ENCODE measurements around the gene HBEGF. TPM values are rescaled to one million over a fixed set of nuclear protein-coding genes. Genes with fewer than 3 reads are reported as not detected.

Gene HBEGF
- total and polyA plus RNA-seq, 2 donors (not counting 1 experiment from before 2014, with no cell fraction given): 1.8 to 10.3 TPM

DNA sequence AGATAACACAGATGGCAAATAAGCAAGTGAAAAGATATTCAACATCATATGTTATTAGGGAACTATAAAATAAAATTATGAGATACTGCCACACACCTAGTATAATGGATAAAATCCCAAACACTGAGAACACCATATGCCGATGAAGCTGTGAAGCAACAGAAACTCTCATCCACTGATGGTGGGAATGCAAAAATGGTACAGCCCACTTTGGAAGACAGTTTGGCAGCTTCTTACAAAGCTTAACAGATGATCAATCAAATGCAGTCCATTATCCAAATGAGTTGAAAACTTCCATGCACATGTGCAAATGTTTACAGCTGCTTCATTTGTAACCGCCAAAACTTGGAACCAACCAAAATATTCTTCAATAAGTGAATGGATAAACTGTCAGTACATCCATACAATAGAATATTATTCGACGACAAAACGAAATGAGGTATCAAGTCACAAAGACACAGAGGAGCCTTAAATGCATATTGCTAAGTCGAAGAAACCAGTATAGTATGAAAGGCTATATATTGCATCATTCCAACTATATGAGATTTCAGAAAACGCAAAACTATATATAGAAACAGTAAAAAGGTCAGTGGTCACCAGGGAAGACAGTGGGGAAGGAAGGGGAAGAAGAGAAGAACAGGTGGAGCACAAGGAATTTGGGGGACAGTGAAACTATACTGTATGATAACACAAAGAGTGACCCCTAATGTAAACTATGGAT, 58.4 kb downstream of the HBEGF start:
- Histone ChIP-seq H3K36me3 (ENCODE audit: control insufficient read depth, insufficient read depth, low read length) (no peaks in the 10 kb centered on the region), H3K27ac (ENCODE audit: insufficient read depth, low read length) (no peak overlapping the region), H3K9ac (ENCODE audit: insufficient read depth, low read length) (no peak overlapping the region), H2AFZ (ENCODE audit: low read length) (no peak overlapping the region), H3K4me1 (ENCODE audit: control insufficient read depth, extremely low read depth, insufficient read depth, low read length) (peaks cover 3% of the 10 kb centered on the region), H3K4me3 (replicated peaks in 1 of 4; ENCODE audit: control extremely low read depth in 1 of 4, insufficient read depth in 1 of 4, low read depth in 3 of 4, low read length in 4 of 4) (no peak overlapping the region), H3K79me2 (ENCODE audit: control insufficient read depth, insufficient read depth, low read length) (peaks cover 49% of the 10 kb centered on the region), H3K27me3 (ENCODE audit: control insufficient read depth, insufficient read depth, low read length) (no peaks in the 10 kb centered on the region), H3K9me3 (ENCODE audit: control insufficient read depth, insufficient read depth, low read depth, low read length) (no peaks in the 10 kb centered on the region), H3K4me2 (ENCODE audit: extremely low read depth, insufficient read depth, low read length) (no peak overlapping the region), H4K20me1 (ENCODE audit: control insufficient read depth, extremely low read depth, insufficient read depth, low read length) (no peaks in the 10 kb centered on the region)
- peak in 1 of 2 donors; percentile 33 for DNase-seq (ENCODE audit: low read depth in 2 of 2)
- no peak for TF ChIP-seq EZH2 (IDR thresholded peaks at IDR 0.05; ENCODE audit: low read length, missing control alignments)
- TF ChIP-seq, protein P1, sequence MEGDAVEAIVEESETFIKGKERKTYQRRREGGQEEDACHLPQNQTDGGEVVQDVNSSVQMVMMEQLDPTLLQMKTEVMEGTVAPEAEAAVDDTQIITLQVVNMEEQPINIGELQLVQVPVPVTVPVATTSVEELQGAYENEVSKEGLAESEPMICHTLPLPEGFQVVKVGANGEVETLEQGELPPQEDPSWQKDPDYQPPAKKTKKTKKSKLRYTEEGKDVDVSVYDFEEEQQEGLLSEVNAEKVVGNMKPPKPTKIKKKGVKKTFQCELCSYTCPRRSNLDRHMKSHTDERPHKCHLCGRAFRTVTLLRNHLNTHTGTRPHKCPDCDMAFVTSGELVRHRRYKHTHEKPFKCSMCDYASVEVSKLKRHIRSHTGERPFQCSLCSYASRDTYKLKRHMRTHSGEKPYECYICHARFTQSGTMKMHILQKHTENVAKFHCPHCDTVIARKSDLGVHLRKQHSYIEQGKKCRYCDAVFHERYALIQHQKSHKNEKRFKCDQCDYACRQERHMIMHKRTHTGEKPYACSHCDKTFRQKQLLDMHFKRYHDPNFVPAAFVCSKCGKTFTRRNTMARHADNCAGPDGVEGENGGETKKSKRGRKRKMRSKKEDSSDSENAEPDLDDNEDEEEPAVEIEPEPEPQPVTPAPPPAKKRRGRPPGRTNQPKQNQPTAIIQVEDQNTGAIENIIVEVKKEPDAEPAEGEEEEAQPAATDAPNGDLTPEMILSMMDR (conservative IDR thresholded peaks at IDR 0.05 in 1 of 2, IDR thresholded peaks at IDR 0.05 in 1 of 2; ENCODE audit: low read depth in 1 of 2, low read length in 2 of 2): no peak

- Histone ChIP-seq H2AFZ (ENCODE audit: low read length) (no peak overlapping the region), H3K27me3 (ENCODE audit: control insufficient read depth, insufficient read depth, low read length) (no peaks in the 10 kb centered on the region), H3K9ac (ENCODE audit: insufficient read depth, low read length) (no peak overlapping the region), H3K9me3 (ENCODE audit: control insufficient read depth, insufficient read depth, low read depth, low read length) (no peaks in the 10 kb centered on the region), H4K20me1 (ENCODE audit: control insufficient read depth, extremely low read depth, insufficient read depth, low read length) (no peaks in the 10 kb centered on the region), H3K79me2 (ENCODE audit: control insufficient read depth, insufficient read depth, low read length) (peaks cover 42% of the 10 kb centered on the region), H3K36me3 (ENCODE audit: control insufficient read depth, insufficient read depth, low read length) (no peaks in the 10 kb centered on the region), H3K4me2 (ENCODE audit: extremely low read depth, insufficient read depth, low read length) (no peak overlapping the region), H3K27ac (ENCODE audit: insufficient read depth, low read length) (no peak overlapping the region), H3K4me3 (replicated peaks in 1 of 4; ENCODE audit: control extremely low read depth in 1 of 4, insufficient read depth in 1 of 4, low read depth in 3 of 4, low read length in 4 of 4) (no peak overlapping the region), H3K4me1 (ENCODE audit: control insufficient read depth, extremely low read depth, insufficient read depth, low read length) (no peaks in the 10 kb centered on the region)
- TF ChIP-seq EZH2 (IDR thresholded peaks at IDR 0.05; ENCODE audit: low read length, missing control alignments): no peak
- TF ChIP-seq, protein P1 (conservative IDR thresholded peaks at IDR 0.05 in 1 of 2, IDR thresholded peaks at IDR 0.05 in 1 of 2; ENCODE audit: low read depth in 1 of 2, low read length in 2 of 2): no peak
- no peak for DNase-seq (ENCODE audit: low read depth in 2 of 2)
Measured at GRCh38 chr5:140286424-140286823, 60.0 kb downstream of the HBEGF start.

DNA sequence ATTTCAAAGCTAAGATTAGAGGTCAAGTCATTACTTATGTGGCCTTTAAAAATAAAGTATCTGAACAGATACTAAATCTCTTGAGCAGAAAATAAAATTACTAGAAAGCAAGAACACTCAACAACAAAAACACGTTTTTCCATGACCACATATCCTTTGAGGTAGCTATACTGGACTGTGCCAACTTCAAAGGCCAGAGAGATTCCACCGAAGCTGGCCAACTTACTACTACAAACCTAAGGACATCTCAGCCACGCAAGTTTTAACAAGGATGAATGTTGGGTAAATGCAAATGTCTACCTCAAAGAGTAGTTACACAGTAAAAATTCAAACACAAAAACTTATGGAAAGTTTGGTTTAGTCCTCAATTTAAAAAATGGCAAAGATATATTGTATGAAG, 62.4 kb downstream of the HBEGF start:
- Histone ChIP-seq H2AFZ (ENCODE audit: low read length) (no peak overlapping the region), H3K27ac (ENCODE audit: insufficient read depth, low read length) (no peak overlapping the region), H3K9ac (ENCODE audit: insufficient read depth, low read length) (no peak overlapping the region), H3K36me3 (ENCODE audit: control insufficient read depth, insufficient read depth, low read length) (no peaks in the 10 kb centered on the region), H3K4me2 (ENCODE audit: extremely low read depth, insufficient read depth, low read length) (no peak overlapping the region), H3K4me1 (ENCODE audit: control insufficient read depth, extremely low read depth, insufficient read depth, low read length) (no peaks in the 10 kb centered on the region), H3K9me3 (ENCODE audit: control insufficient read depth, insufficient read depth, low read depth, low read length) (no peaks in the 10 kb centered on the region), H3K4me3 (replicated peaks in 1 of 4; ENCODE audit: control extremely low read depth in 1 of 4, insufficient read depth in 1 of 4, low read depth in 3 of 4, low read length in 4 of 4) (no peak overlapping the region), H3K79me2 (ENCODE audit: control insufficient read depth, insufficient read depth, low read length) (peaks cover 23% of the 10 kb centered on the region), H4K20me1 (ENCODE audit: control insufficient read depth, extremely low read depth, insufficient read depth, low read length) (no peaks in the 10 kb centered on the region), H3K27me3 (ENCODE audit: control insufficient read depth, insufficient read depth, low read length) (no peaks in the 10 kb centered on the region)
- no peak for TF ChIP-seq EZH2 (IDR thresholded peaks at IDR 0.05; ENCODE audit: low read length, missing control alignments)
- TF ChIP-seq, protein P1 (conservative IDR thresholded peaks at IDR 0.05 in 1 of 2, IDR thresholded peaks at IDR 0.05 in 1 of 2; ENCODE audit: low read depth in 1 of 2, low read length in 2 of 2): no peak
- DNase-seq (ENCODE audit: low read depth in 2 of 2): no peak

Other genes with a start within 250 kb of the HBEGF start
- 19.0 and 20.0 TPM in 2 replicates for gene PURA, start 232.5 kb downstream of the HBEGF start, total RNA-seq
- gene PURA, start 232.5 kb downstream of the HBEGF start, polyA plus RNA-seq: 4.9 and 8.0 TPM in 2 replicates
- gene IGIP, start 220.7 kb downstream of the HBEGF start, total RNA-seq: 11.7 and 13.4 TPM in 2 replicates
- 1.5 and 3.8 TPM in 2 replicates for gene IGIP, start 220.7 kb downstream of the HBEGF start, polyA plus RNA-seq
- 18.7 and 24.3 TPM in 2 replicates for gene CYSTM1, start 171.4 kb downstream of the HBEGF start, total RNA-seq
- gene CYSTM1, start 171.4 kb downstream of the HBEGF start, polyA plus RNA-seq: 35.8 and 38.4 TPM in 2 replicates
- gene PFDN1, start 43.5 kb downstream of the HBEGF start, total RNA-seq: 34.4 and 35.5 TPM in 2 replicates
- 125 and 140 TPM in 2 replicates for gene PFDN1, start 43.5 kb downstream of the HBEGF start, polyA plus RNA-seq
- gene SLC4A9, start 13.6 kb upstream of the HBEGF start, total RNA-seq: not detected in 2 replicates
- gene SLC4A9, start 13.6 kb upstream of the HBEGF start, polyA plus RNA-seq: not detected in 2 replicates
- gene ANKHD1, start 55.2 kb upstream of the HBEGF start, total RNA-seq: 56.8 and 74.5 TPM in 2 replicates
- gene ANKHD1, start 55.2 kb upstream of the HBEGF start, polyA plus RNA-seq: 45.4 and 45.7 TPM in 2 replicates
- gene EIF4EBP3, start 201.1 kb upstream of the HBEGF start, total RNA-seq: 1.8 and 2.3 TPM in 2 replicates
- gene EIF4EBP3, start 201.1 kb upstream of the HBEGF start, polyA plus RNA-seq: 3.0 and 3.1 TPM in 2 replicates
- 28.0 and 39.1 TPM in 2 replicates for gene SRA1, start 210.9 kb upstream of the HBEGF start, total RNA-seq
- gene SRA1, start 210.9 kb upstream of the HBEGF start, polyA plus RNA-seq: 55.5 and 72.3 TPM in 2 replicates
- 18.0 and 19.8 TPM in 2 replicates for gene APBB3, start 218.0 kb upstream of the HBEGF start, total RNA-seq
- gene APBB3, start 218.0 kb upstream of the HBEGF start, polyA plus RNA-seq: 8.7 and 11.7 TPM in 2 replicates
- gene SLC35A4, start 218.2 kb upstream of the HBEGF start, total RNA-seq: 9.0 and 21.5 TPM in 2 replicates
- 79.2 and 111 TPM in 2 replicates for gene SLC35A4, start 218.2 kb upstream of the HBEGF start, polyA plus RNA-seq